ENCODE data around the gene VPS13D. TPM values are rescaled to one million over a fixed set of nuclear protein-coding genes. Genes with fewer than 3 reads are reported as not detected.

Gene VPS13D
- total RNA-seq, 1 experiment from 2014 or later = 29.0 TPM

DNA sequence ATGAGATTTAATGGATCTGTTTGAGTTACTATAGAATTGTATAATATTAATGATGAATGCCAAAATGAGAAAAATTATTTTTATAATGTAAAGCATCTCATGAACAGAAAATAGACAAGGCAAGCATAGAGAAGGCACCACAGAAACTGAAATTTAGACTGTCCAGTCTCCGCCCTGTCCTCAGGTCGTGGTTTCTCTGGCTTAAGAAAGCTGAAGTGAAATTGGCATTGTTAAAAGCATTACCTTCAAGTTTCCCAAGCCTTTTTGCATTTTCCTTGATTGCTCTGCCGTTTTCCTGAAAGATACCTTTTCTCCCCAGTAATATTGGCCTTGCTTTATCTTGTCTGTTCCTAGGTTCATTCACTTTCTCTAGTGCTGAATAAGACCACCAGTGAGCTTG is 58.0 kb downstream of the VPS13D start (continued):
- TF ChIP-seq ZNF416 (CRISPR knock-in tag; IDR thresholded peaks at IDR 0.05) (no peak), ESRRA (CRISPR knock-in tag; IDR thresholded peaks at IDR 0.05; ENCODE audit: borderline replicate concordance) (no peak)
- TF ChIP-seq, protein P1, sequence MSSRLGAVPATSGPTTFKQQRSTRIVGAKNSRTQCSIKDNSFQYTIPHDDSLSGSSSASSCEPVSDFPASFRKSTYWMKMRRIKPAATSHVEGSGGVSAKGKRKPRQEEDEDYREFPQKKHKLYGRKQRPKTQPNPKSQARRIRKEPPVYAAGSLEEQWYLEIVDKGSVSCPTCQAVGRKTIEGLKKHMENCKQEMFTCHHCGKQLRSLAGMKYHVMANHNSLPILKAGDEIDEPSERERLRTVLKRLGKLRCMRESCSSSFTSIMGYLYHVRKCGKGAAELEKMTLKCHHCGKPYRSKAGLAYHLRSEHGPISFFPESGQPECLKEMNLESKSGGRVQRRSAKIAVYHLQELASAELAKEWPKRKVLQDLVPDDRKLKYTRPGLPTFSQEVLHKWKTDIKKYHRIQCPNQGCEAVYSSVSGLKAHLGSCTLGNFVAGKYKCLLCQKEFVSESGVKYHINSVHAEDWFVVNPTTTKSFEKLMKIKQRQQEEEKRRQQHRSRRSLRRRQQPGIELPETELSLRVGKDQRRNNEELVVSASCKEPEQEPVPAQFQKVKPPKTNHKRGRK (CRISPR knock-in tag; IDR thresholded peaks at IDR 0.05; ENCODE audit: borderline replicate concordance) = no peak
- TF ChIP-seq, protein P2, sequence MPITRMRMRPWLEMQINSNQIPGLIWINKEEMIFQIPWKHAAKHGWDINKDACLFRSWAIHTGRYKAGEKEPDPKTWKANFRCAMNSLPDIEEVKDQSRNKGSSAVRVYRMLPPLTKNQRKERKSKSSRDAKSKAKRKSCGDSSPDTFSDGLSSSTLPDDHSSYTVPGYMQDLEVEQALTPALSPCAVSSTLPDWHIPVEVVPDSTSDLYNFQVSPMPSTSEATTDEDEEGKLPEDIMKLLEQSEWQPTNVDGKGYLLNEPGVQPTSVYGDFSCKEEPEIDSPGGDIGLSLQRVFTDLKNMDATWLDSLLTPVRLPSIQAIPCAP (CRISPR knock-in tag; IDR thresholded peaks at IDR 0.05) = no peak

DNA sequence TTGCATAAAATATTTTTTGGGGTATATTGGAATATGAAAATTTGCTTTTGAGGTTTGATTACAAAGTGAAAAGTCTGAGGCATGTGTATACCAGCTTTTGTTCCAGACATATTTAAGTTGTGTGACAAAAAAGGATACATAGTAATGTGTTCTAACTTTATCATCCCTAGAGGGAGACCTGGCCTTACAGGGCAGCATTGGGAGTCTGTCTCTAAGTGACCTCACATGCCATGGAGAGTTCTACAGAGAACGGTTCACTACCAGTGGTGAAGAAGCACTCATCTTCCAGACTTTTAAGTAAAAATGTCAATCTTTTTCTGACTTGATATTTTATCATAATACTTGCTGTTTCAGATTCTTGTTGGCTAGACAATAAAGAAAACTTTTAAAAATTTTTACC is 61.0 kb downstream of the VPS13D start:
- H3K4me3 Mint-ChIP-seq = no peak overlapping the region
- ChIA-PET CTCF (interaction anchor here (2.0 kb wide), 1 partner anchor 15 kb away, joined by 13 read pairs; no protein-coding TSS in a partner anchor), POLR2A (no interaction called here)
- H3K9me3 Mint-ChIP-seq = no peaks in the 10 kb centered on the region
- H3K36me3 Mint-ChIP-seq = peaks cover 7% of the 10 kb centered on the region
- H3K27ac Mint-ChIP-seq = no peak overlapping the region
- DNase-seq (ENCODE audit: low spot score) = no peak
- ATAC-seq = no peak
- H3K27me3 Mint-ChIP-seq (ENCODE audit: low read depth) = no peaks in the 10 kb centered on the region
- H3K4me1 Mint-ChIP-seq = no peaks in the 10 kb centered on the region
- TF ChIP-seq, protein P3, sequence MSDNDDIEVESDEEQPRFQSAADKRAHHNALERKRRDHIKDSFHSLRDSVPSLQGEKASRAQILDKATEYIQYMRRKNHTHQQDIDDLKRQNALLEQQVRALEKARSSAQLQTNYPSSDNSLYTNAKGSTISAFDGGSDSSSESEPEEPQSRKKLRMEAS (CRISPR knock-in tag; IDR thresholded peaks at IDR 0.05) = no peak
- TF ChIP-seq ATF2 (CRISPR knock-in tag; IDR thresholded peaks at IDR 0.05; ENCODE audit: borderline replicate concordance, low read depth) = no peak
- TF ChIP-seq FOXP4 (CRISPR knock-in tag; IDR thresholded peaks at IDR 0.05) = no peak
- TF ChIP-seq, protein P4, sequence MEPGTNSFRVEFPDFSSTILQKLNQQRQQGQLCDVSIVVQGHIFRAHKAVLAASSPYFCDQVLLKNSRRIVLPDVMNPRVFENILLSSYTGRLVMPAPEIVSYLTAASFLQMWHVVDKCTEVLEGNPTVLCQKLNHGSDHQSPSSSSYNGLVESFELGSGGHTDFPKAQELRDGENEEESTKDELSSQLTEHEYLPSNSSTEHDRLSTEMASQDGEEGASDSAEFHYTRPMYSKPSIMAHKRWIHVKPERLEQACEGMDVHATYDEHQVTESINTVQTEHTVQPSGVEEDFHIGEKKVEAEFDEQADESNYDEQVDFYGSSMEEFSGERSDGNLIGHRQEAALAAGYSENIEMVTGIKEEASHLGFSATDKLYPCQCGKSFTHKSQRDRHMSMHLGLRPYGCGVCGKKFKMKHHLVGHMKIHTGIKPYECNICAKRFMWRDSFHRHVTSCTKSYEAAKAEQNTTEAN (CRISPR knock-in tag; IDR thresholded peaks at IDR 0.05) = no peak
- no peak for TF ChIP-seq SMAD3 (CRISPR knock-in tag; IDR thresholded peaks at IDR 0.05; ENCODE audit: borderline replicate concordance)
- TF ChIP-seq ATF1 (CRISPR knock-in tag; IDR thresholded peaks at IDR 0.05) = no peak
- TF ChIP-seq, protein P5, sequence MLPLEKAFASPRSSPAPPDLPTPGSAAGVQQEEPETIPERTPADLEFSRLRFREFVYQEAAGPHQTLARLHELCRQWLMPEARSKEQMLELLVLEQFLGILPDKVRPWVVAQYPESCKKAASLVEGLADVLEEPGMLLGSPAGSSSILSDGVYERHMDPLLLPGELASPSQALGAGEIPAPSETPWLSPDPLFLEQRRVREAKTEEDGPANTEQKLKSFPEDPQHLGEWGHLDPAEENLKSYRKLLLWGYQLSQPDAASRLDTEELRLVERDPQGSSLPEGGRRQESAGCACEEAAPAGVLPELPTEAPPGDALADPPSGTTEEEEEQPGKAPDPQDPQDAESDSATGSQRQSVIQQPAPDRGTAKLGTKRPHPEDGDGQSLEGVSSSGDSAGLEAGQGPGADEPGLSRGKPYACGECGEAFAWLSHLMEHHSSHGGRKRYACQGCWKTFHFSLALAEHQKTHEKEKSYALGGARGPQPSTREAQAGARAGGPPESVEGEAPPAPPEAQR (CRISPR knock-in tag; IDR thresholded peaks at IDR 0.05) = no peak
- TF ChIP-seq NFYB (CRISPR knock-in tag; conservative IDR thresholded peaks at IDR 0.05; ENCODE audit: low read depth) = no peak
- TF ChIP-seq, protein P1 (CRISPR knock-in tag; IDR thresholded peaks at IDR 0.05; ENCODE audit: borderline replicate concordance) = no peak
- TF ChIP-seq, protein P6, sequence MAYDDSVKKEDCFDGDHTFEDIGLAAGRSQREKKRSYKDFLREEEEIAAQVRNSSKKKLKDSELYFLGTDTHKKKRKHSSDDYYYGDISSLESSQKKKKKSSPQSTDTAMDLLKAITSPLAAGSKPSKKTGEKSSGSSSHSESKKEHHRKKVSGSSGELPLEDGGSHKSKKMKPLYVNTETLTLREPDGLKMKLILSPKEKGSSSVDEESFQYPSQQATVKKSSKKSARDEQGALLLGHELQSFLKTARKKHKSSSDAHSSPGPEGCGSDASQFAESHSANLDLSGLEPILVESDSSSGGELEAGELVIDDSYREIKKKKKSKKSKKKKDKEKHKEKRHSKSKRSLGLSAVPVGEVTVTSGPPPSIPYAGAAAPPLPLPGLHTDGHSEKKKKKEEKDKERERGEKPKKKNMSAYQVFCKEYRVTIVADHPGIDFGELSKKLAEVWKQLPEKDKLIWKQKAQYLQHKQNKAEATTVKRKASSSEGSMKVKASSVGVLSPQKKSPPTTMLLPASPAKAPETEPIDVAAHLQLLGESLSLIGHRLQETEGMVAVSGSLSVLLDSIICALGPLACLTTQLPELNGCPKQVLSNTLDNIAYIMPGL (CRISPR knock-in tag; IDR thresholded peaks at IDR 0.05) = no peak
- no peak for TF ChIP-seq CTCF (IDR thresholded peaks at IDR 0.05)
- TF ChIP-seq NR1H2 (CRISPR knock-in tag; IDR thresholded peaks at IDR 0.05) = no peak
- no peak for TF ChIP-seq HMGA2 (CRISPR knock-in tag; IDR thresholded peaks at IDR 0.05)
- no peak for TF ChIP-seq NR3C1 (CRISPR knock-in tag; conservative IDR thresholded peaks at IDR 0.05; ENCODE audit: low read depth)
- TF ChIP-seq FOXJ3 (CRISPR knock-in tag; IDR thresholded peaks at IDR 0.05; ENCODE audit: borderline replicate concordance) = no peak

Measured in WTC11 (cell line).